Vagina (tissue), 2 donors: Measurements from ENCODE around the gene SLC4A1. TPM values are rescaled to one million over a fixed set of nuclear protein-coding genes. Genes with fewer than 3 reads are reported as not detected.

Experiments
- DNase-seq, 2 donors: peaks; one replicate each; pipeline ENCODE4 v3.0.0-alpha.2; 2017; ENCODE audit errors: extremely low spot score in 2 of 2
- H3K27ac ChIP-seq: fragments of 200-600 bp; sonication (generic); one replicate; pipeline ENCODE4 v1.5.1; 2019
- H3K27me3 ChIP-seq: fragments of 200-600 bp; sonication (generic); one replicate; pipeline ENCODE4 v1.5.1; 2019
- H3K36me3 ChIP-seq, 2 donors: fragments of 200-600 bp; sonication (generic); one replicate each; pipeline ENCODE4 v1.5.1; 2017 to 2019
- H3K4me1 ChIP-seq: fragments of 200-600 bp; sonication (generic); one replicate; pipeline ENCODE4 v1.5.1; 2019
- H3K4me3 ChIP-seq, 2 donors: fragments of 200-600 bp; sonication (generic); 1 replicate in 1 of 2; 2 replicates in 1 of 2; pipeline ENCODE4 v1.5.1; 2016 to 2019
- H3K9me3 ChIP-seq: fragments of 200-600 bp; sonication (generic); one replicate; pipeline ENCODE4 v1.5.1; 2019
- POLR2A ChIP-seq, 2 donors: fragments of 450-650 bp; IDR thresholded peaks; one replicate each; pipeline ENCODE4 v1.6.1; 2017; ENCODE audit warnings: antibody characterized with exemption in 2 of 2, mild to moderate bottlenecking in 2 of 2, moderate library complexity in 2 of 2
- POLR2AphosphoS5 ChIP-seq, 2 donors: sonication (generic); formaldehyde crosslinking; IDR thresholded peaks; one replicate each; pipeline ENCODE4 v1.9.0; 2017; ENCODE audit warnings: antibody characterized with exemption in 2 of 2, mild to moderate bottlenecking in 2 of 2, low read depth in 1 of 2; ENCODE audit not compliant: insufficient read depth in 1 of 2
- intact Hi-C: fragments of 100-400 bp; cut with DNase I; formaldehyde crosslinking; loops from one replicate; pipeline ENCODE4 v1.15.1; 2023
- total RNA-seq: library from RNA; depleted of rRNA; stranded (reverse); fragments of >200 nt; gene quantifications from one replicate; pipeline ENCODE4 v1.2.3, GENCODE V29; 2016
- TF ChIP-seq, protein P1 (sequence below), 3 experiments: fragments of 450-650 bp in 2 of 3; fragments of 200-600 bp in 1 of 3; sonication (generic) in 1 of 3; IDR thresholded peaks; one replicate each; pipeline ENCODE4 v1.5.1; 2017 to 2019; ENCODE audit warnings: antibody characterized with exemption in 3 of 3, mild to moderate bottlenecking in 2 of 3, moderate library complexity in 2 of 3

The SLC4A1 gene
- total RNA-seq, 1 donor from 2014 or later = not detected

DNA sequence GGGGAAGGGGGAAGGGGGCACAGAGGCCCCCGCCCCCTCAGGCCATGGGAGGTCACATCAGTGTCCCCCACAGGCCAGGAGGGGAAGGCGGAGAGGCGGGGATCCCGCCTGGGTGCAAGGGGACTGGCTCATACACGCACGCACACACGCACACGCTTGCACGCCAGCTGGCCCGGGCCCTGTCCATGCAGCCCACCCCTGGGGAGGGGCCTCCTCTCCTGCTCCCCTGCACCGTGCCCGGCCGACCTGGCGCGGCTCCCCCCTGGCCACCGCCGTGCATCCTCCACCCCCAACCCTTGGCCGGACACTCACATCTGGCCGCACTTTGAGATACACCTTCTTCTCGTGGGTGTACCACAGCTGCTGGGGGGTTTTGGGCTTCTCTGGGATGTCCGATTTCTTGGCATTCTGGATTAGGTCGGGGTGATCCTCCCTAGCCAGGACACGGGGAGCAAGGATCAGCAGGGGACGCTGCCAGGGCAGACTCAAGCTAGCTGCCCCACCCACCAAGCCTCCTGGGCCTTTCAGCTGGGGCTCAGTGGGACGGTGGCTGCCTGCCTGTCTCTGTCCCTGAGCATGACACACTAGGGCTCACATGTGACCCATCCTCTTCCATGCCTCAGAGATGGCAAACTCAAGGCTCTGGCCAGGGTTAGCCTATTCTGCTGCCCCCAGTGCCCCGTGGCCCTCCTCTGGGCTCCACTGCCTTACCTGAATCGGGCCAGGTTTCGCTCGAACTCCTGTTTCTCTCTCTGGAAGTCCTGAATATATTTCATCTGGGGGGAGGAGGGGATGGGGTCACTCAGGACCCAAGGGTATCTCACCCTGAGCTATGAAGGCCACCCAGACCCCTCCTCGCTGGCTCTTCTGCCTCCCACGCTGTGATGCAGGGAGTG, 55.2 kb downstream of the SLC4A1 start:
- Histone ChIP-seq H3K9me3 (no peaks in the 10 kb centered on the region), H3K36me3 (peaks cover 0 to 56% of the 10 kb centered on the region in 2 donors), H3K4me1 (peaks cover 43% of the 10 kb centered on the region), H3K27ac (no peak overlapping the region), H3K4me3 (no peak overlapping the region), H3K27me3 (no peaks in the 10 kb centered on the region)
- DNase-seq = no peak
- TF ChIP-seq, protein P1, sequence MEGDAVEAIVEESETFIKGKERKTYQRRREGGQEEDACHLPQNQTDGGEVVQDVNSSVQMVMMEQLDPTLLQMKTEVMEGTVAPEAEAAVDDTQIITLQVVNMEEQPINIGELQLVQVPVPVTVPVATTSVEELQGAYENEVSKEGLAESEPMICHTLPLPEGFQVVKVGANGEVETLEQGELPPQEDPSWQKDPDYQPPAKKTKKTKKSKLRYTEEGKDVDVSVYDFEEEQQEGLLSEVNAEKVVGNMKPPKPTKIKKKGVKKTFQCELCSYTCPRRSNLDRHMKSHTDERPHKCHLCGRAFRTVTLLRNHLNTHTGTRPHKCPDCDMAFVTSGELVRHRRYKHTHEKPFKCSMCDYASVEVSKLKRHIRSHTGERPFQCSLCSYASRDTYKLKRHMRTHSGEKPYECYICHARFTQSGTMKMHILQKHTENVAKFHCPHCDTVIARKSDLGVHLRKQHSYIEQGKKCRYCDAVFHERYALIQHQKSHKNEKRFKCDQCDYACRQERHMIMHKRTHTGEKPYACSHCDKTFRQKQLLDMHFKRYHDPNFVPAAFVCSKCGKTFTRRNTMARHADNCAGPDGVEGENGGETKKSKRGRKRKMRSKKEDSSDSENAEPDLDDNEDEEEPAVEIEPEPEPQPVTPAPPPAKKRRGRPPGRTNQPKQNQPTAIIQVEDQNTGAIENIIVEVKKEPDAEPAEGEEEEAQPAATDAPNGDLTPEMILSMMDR (IDR thresholded peaks at IDR 0.05) = no peak
- TF ChIP-seq POLR2AphosphoS5 (IDR thresholded peaks at IDR 0.05; ENCODE audit: insufficient read depth in 1 of 2, low read depth in 1 of 2) (no peak), POLR2A (IDR thresholded peaks at IDR 0.05) (no peak)
- intact Hi-C loops = loop anchor here (5.0 kb wide), 1 partner anchor 110 kb away; the partner anchor contains the start of gene SLC25A39

DNA sequence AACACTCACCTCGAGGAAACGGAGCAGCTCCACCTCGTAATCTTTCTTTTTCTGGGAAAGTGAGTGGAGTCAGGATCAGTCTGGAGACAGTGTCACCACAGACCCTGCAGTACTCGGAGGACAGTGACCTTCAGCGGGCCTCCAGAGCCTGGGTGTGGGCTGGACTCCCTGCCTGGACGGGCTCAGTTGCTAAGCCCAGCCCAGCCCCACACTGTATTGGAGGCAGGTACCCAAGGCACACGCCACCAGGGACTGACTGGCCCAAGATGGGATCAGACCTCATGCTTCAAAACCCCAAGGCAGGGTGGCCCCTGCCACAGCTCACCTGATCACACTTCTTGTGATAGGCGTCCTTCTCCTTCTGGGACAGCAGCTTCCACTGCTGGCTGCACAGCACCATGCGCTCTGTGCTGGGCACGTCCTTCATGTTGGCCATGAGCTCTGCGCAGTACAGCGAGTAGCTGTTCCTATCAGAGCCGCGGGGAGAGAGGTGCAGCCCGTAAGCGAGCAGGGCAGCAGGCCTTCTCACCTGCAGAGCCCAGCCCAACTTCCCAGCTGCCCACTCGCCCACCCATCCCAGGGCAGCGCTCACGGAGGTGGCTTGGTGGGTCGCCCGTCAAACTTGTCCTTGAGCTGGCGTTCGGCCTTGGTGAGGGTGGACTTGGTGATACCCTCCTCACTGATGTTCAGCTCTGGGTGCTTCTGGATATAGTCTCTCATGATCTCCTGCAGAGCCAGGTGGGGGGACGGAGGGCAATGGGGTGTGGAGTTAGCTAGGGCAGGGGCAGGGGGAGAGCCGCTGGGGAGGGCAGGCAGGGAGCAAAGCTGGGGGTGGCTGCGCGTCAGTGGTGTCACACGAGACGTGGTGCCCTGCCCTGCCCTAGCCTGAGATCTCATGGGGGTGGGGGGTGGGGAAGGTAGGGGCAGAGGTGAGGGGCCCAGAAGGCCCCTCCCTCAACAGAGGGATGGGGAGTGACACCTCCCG, 56.4 kb downstream of the SLC4A1 start:
- Histone ChIP-seq H3K27ac (peak overlapping the region; percentile 66), H3K27me3 (no peaks in the 10 kb centered on the region), H3K4me1 (peaks cover 31% of the 10 kb centered on the region), H3K36me3 (peaks cover 0 to 68% of the 10 kb centered on the region in 2 donors), H3K9me3 (no peaks in the 10 kb centered on the region), H3K4me3 (no peak overlapping the region)
- DNase-seq = no peak
- intact Hi-C loops = loop anchor here (5.0 kb wide), 1 partner anchor 111 kb away; the partner anchor contains the start of gene SLC25A39
- TF ChIP-seq POLR2A (IDR thresholded peaks at IDR 0.05) = no peak
- TF ChIP-seq POLR2AphosphoS5 (IDR thresholded peaks at IDR 0.05; ENCODE audit: insufficient read depth in 1 of 2, low read depth in 1 of 2) = no peak
- TF ChIP-seq, protein P1 (IDR thresholded peaks at IDR 0.05) = no peak

DNA sequence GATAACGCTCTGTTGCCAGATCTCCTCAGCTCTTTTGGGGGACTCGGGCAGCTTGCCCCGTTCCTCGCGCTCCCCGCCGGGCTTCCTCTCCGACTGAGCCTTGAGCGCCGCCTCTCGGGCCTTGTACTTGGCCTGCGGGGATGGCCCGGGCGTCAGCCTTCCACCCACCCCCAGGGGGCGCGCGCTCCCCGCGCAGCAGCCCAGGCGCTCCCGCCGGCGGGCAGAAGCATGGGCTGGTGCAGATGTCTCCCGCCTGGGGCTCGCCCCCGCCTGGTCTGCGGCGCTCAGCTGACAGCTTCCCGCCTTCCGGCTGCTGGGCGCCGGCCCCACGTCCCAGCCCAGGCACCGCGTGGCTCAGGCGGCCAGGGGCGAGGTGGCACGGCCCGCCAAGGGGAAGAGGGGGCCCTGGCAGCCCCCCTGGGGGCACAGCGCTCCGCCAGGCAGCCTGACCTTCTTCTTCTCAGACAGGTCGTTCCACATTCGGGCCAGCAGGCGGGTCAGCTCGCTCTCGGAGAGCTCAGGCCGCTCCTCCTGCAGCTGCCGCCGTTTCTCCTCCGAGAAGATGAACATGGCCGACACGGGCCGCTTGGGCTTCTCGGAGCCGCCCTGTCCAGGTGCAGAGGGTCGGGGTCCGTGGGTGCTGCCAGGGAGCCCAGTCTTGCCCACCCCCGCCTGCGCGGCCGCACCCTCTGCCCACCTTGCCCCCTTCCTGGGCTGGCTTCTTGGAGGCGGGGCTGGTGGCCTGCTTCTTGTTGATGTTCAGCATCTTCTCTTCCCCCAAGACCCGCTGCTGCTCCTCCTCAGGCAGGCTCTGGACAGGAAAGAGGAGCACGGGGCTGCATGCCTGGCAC, 57.4 kb downstream of the SLC4A1 start:
- intact Hi-C loops = loop anchor here (5.0 kb wide), 1 partner anchor 112 kb away; the partner anchor contains the start of gene SLC25A39
- TF ChIP-seq, protein P1 (IDR thresholded peaks at IDR 0.05) = peak; percentile 96 to 98 (median 98)
- TF ChIP-seq POLR2AphosphoS5 (IDR thresholded peaks at IDR 0.05; ENCODE audit: insufficient read depth in 1 of 2, low read depth in 1 of 2) (peak in 1 of 2 donors; percentile 59), POLR2A (IDR thresholded peaks at IDR 0.05) (no peak)
- peak overlapping the region in 1 of 2 donors; percentile 17 for H3K4me3 ChIP-seq

DNA sequence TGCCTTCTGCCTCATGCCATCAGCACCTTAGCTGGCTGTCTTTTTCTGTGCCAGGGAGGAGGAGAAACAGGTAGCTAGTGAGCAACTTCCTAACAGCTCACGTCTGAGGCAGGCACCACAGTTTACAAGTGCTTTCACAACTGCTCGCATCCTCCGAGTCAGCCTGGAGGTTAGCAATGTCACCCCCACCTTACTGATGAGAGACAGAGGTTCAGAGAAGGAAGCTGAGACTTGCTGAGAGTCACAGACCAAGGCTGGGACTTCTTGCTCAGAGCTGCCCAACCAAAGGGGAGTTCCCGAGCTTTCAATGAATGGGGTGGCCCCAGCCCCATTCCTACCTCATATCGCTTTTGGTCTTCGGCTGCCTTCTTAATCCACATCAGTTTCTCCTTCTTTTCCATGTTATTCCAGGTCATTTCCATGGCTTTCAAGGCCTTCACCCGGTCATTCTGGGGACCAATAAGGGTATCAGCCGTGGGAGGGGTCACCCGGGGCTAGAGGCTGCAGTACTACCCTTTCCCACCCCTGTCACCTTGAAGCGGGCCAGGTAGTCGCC, 58.1 kb downstream of the SLC4A1 start:
- H3K36me3 ChIP-seq = peaks cover 0 to 54% of the 10 kb centered on the region in 2 donors
- H3K27ac ChIP-seq = peak overlapping the region; percentile 66
- no peak overlapping the region for H3K4me3 ChIP-seq
- no peaks in the 10 kb centered on the region for H3K9me3 ChIP-seq
- intact Hi-C loops = loop anchor here (5.0 kb wide), 1 partner anchor 112 kb away; the partner anchor contains the start of gene SLC25A39
- DNase-seq = no peak
- peaks cover 27% of the 10 kb centered on the region for H3K4me1 ChIP-seq
- TF ChIP-seq, protein P1 (IDR thresholded peaks at IDR 0.05) = no peak
- no peak for TF ChIP-seq POLR2A (IDR thresholded peaks at IDR 0.05)
- TF ChIP-seq POLR2AphosphoS5 (IDR thresholded peaks at IDR 0.05; ENCODE audit: insufficient read depth in 1 of 2, low read depth in 1 of 2) = no peak
- H3K27me3 ChIP-seq = no peaks in the 10 kb centered on the region

More for the DNA sequence above, 57.4 kb downstream of the SLC4A1 start:
- peaks cover 27% of the 10 kb centered on the region for H3K4me1 ChIP-seq
- no peaks in the 10 kb centered on the region for H3K27me3 ChIP-seq
- H3K36me3 ChIP-seq = peaks cover 0 to 61% of the 10 kb centered on the region in 2 donors
- H3K9me3 ChIP-seq = no peaks in the 10 kb centered on the region
- peak overlapping the region; percentile 66 for H3K27ac ChIP-seq
- DNase-seq = no peak
